ENCODE data around the gene ACKR2.

Gene ACKR2, protein sequence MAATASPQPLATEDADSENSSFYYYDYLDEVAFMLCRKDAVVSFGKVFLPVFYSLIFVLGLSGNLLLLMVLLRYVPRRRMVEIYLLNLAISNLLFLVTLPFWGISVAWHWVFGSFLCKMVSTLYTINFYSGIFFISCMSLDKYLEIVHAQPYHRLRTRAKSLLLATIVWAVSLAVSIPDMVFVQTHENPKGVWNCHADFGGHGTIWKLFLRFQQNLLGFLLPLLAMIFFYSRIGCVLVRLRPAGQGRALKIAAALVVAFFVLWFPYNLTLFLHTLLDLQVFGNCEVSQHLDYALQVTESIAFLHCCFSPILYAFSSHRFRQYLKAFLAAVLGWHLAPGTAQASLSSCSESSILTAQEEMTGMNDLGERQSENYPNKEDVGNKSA

DNA sequence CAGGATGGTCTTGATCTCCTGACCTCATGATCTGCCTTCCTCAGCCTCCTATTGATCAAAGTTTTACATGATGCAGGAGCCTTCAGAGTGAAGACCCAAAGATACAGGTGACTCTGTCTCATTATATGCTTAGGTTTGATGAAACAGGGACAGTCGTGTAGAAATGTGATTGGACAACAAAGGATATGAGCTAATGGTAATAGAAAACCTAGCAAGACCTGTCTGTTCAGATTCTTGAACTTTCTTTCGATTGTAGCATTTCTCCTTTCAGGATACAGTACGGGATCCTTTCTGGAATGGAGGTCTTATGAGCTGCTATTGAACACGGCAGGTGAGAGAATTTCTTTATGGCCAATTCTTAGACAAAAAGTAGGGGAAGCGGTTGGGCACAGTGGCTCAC is at the start of gene ACKR2:
ACKR2 (plus strand) TSS at position 244 of the 400 bp plus-strand sequence. CDS start 55,058 bp downstream, outside the sequence.
- no peak for DNase-seq (ENCODE audit: low spot score)

GRCh38 chr3:42762046-42762724 is 47.1 kb upstream of the ACKR2 start:
- DNase-seq (ENCODE audit: low spot score): peak; percentile 27

DNA sequence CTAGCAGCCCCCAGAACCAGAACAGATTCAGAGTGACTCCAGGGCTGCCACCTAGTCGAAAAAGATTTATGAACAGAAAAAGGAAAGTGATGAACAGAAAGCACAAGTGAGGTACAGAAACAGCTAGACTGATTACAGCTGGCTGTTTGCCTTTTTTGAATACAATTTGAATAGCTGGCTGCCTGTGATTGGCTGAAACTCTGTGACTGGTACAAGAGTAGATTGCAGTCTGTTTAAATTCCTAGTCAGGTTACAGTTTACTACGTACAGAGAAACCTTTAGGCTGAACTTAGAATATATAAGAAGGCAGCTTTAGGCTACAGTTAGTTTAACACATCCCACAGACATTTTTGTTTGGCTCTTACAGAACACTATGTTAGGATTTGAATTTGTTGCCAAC is 46.2 kb upstream of the ACKR2 start:
- DNase-seq (ENCODE audit: low spot score): no peak

DNA sequence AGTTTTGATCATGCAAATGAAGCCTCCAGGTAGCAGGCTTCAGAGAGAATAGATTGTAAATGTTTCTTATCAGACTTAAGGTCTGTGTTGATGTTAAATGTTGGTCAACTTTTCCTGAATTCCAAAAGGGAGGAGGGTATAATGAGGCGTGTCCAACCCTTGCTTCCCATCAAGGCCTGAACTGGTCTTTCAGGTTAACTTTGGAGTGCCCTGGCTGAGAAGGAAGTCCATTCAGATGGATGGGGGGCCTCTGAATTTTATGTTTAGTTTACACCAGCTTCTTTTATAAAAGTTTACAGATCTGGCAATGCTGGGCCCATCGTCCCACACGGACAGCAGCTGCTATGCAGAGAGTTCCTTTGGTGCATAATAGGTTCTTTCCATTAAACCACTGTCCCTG is 45.1 kb upstream of the ACKR2 start:
- no peak for DNase-seq (ENCODE audit: low spot score)

GRCh38 chr3:42764561-42765295 is 44.5 kb upstream of the ACKR2 start:
- no peak for DNase-seq (ENCODE audit: low spot score)

GRCh38 chr3:42769477-42770131 is 39.6 kb upstream of the ACKR2 start:
- no peak for DNase-seq (ENCODE audit: low spot score)

GRCh38 chr3:42771271-42771670 is 38.0 kb upstream of the ACKR2 start:
- no peak for DNase-seq (ENCODE audit: low spot score)

GRCh38 chr3:42772670-42773408 is 36.4 kb upstream of the ACKR2 start, which contains the start of gene CCDC13:
TSS of gene CCDC13 (minus strand) at chr3:42773253. CDS start at chr3:42758345, 14,908 bp downstream.
- DNase-seq (ENCODE audit: low spot score): peak; percentile 91

- DNase-seq (ENCODE audit: low spot score): no peak
Measured at GRCh38 chr3:42773409-42773751, 35.9 kb upstream of the ACKR2 start.

GRCh38 chr3:42778644-42779043 is 30.6 kb upstream of the ACKR2 start:
- peak; percentile 40 for DNase-seq (ENCODE audit: low spot score)

- no peak for DNase-seq (ENCODE audit: low spot score)
Measured at GRCh38 chr3:42780398-42780797, 28.8 kb upstream of the ACKR2 start.

DNA sequence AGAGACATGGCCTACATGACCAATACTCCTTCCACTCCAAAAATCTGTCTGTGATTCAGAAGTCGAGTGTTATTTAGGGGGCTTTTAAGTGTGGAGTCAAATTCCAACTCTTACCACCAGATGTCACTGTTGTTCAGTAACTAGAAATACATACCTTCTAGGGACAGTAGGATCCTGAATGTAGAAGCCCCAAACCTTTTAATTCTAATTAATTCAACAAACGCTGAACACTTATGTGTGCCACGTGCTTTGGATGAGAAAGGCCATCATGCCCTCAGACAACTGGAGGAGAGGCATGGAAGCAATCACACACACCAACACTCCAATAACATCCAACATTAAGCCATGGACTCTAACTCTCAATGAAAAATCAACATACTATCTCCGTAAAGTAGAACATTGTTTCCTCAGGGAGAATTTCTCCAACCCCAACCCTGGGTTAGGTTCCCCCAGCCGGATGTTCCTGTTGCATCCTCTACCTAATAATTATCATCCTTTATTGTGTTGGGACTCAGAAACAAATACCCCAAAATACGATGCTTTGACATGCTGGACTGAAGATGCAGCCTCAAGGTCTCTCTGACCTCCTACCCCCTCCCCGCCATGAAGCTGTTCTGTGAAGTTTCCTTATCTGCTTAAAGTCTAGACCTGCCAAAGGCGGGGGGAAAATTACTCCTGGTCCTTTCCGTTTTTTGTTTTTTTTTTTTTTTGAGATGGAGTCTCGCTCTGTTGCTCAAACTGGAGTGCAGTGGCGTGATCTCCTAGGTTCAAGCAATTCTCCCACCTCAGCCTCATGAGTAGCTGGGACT is 28.1 kb upstream of the ACKR2 start:
- DNase-seq (ENCODE audit: low spot score): peak; percentile 77

- no peak for DNase-seq (ENCODE audit: low spot score)
Measured at GRCh38 chr3:42786212-42786611, 23.0 kb upstream of the ACKR2 start.

DNA sequence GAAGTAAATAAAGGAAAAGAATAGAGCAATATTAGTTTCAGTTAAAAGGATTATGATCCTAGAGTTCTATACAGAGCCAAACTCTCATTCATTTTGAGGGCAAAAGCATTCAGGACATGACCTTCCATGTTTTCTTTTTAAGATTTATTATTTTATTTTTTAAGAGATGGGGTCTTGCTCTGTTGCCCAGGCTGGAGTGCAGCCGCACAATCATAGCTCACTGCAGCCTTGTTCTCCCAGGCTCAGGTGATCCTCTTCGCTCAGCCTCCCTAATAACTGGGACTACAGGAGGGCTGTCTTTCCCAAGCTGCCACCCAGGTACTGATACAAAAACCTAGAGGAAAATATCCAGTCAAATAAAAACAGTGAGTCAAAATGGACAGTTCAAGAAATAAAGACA is 22.6 kb upstream of the ACKR2 start:
- DNase-seq (ENCODE audit: low spot score): no peak

GRCh38 chr3:42790714-42791229 is 18.5 kb upstream of the ACKR2 start:
- no peak for DNase-seq (ENCODE audit: low spot score)

GRCh38 chr3:42795621-42796181 is 13.5 kb upstream of the ACKR2 start:
- DNase-seq (ENCODE audit: low spot score): no peak

- no peak for DNase-seq (ENCODE audit: low spot score)
Measured at GRCh38 chr3:42796332-42796885, 12.8 kb upstream of the ACKR2 start.

DNA sequence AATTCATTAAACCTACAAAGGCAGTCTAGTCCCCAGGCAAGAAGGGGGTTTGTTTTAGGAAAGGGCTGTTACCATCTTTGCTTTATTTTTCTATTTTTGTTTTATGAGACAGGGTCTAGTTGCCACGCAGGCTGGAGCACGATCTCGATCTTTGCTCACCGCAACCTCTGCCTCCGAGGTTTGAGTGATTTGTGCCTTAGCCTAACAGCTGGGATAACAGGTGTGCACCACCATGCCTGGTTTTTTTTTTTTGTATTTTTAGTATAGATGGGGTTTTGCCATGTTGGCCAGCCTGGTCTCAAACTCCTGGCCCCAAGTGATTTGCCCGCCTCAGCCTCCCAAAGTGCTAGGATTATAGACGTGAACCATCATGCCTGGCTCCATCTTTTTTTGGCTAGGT is 9.9 kb upstream of the ACKR2 start:
- DNase-seq (ENCODE audit: low spot score): no peak

- DNase-seq (ENCODE audit: low spot score): no peak
Measured at GRCh38 chr3:42800251-42800650, 9.0 kb upstream of the ACKR2 start.

Measured in AG08395 (cell line).